ENCODE data around the gene SRRT.
A peak's percentile ranks its signal among the peaks of the same experiment; 100 is the strongest.

The SRRT gene, protein sequence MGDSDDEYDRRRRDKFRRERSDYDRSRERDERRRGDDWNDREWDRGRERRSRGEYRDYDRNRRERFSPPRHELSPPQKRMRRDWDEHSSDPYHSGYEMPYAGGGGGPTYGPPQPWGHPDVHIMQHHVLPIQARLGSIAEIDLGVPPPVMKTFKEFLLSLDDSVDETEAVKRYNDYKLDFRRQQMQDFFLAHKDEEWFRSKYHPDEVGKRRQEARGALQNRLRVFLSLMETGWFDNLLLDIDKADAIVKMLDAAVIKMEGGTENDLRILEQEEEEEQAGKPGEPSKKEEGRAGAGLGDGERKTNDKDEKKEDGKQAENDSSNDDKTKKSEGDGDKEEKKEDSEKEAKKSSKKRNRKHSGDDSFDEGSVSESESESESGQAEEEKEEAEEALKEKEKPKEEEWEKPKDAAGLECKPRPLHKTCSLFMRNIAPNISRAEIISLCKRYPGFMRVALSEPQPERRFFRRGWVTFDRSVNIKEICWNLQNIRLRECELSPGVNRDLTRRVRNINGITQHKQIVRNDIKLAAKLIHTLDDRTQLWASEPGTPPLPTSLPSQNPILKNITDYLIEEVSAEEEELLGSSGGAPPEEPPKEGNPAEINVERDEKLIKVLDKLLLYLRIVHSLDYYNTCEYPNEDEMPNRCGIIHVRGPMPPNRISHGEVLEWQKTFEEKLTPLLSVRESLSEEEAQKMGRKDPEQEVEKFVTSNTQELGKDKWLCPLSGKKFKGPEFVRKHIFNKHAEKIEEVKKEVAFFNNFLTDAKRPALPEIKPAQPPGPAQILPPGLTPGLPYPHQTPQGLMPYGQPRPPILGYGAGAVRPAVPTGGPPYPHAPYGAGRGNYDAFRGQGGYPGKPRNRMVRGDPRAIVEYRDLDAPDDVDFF

DNA sequence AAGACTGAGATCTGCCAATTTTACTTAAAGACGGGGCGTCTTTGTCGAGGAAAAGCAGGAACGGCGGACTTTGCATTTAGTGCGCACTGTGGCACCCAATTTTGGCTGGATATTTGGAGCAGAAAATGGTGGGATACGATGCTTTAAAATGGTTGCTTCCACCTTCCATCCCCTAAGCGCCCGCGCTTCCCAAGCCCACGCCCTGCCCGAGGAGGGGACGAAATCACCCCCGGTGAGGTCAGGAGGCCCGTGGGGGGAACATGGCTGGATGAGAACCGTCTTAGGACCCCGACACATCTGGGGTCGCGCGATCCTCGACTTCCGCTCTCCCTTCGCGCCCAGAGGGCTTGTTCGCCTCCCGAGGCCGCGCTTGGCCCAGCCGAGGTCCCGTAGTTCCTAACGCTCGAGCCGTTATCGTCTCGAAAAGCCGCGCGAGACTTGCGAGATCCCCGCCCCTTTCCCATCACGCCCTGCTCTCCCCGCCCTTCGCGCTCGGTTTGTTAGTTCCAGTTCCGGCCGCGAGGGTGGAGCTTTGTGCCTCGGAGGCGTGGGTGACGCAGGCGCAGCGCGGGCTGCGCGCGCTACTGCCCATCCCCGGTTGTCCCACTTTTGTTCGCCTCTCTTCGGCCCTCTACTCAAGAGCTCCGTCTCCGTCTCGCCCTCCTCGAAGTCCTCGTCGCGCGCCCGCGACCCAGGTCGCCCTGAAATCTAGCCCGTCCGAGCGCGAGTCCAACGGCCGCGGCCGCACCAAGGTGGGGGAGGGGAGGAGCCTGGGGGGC, at the start of gene SRRT:
Gene SRRT (plus strand): TSS at position 527 of the 779 bp plus-strand sequence. CDS start 488 bp downstream, outside the sequence.
- DNase-seq, result peak; percentile 92 to 98 (median 96)

DNA sequence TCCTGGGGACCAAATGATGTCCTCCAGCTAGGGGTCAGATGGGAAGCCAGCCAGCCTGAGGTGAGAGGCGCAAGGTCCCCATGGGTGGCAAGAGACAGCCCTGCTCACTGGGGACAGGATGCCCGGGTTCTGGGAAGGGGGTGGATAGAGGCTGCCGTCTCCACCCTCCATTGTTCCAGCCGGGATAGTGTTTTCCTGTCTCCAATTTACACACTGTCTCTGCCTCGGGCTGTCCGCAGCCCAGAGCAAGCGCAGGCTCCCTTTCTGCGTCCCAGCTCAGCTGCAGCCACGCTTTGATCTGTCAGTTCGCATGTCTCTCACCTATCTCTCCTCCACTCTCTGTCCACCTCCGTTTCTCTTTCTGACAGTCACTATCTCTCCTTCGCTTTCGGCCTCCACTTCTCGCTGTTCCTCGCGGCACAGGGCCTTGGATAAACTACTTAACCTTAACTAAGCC, 49.7 kb upstream of the SRRT start:
- DNase-seq, result no peak

DNA sequence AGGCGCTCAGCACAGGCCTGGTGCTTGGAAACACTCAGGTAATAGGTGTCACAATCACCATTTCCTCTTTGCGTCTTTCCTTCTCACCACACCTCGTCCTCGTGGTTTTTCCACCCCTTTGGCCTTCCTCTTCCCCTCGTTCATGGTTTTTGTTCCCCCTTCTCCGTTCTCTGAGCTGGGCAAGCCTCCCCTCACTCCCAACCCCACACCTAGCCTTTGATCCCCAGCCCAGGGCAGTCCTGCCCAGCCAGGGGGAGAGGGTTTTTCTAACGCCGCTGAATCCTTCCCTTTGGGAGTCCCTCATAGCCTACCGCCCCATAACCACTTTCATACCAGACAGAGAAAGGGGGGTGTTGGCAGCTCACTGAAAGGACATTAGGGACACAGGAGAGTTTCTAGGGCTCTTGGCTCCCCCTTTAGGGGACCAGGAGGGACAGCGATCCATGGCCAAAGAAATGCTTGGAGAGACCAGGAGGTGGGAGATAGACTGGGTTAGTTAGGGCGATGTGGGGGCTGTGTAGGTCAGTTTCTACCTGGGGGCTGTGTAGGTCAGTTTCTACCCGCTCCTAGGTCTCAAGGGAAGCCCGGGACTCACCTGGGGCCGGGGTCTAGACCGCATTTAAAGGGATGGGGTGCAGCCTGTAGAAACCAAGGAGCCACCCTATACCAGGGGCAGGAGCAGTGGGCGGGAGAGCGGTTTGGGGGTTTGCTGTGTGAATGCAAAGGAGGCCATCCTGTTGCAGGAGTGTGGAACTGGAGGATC, 49.0 kb upstream of the SRRT start:
- DNase-seq, result no peak

DNA sequence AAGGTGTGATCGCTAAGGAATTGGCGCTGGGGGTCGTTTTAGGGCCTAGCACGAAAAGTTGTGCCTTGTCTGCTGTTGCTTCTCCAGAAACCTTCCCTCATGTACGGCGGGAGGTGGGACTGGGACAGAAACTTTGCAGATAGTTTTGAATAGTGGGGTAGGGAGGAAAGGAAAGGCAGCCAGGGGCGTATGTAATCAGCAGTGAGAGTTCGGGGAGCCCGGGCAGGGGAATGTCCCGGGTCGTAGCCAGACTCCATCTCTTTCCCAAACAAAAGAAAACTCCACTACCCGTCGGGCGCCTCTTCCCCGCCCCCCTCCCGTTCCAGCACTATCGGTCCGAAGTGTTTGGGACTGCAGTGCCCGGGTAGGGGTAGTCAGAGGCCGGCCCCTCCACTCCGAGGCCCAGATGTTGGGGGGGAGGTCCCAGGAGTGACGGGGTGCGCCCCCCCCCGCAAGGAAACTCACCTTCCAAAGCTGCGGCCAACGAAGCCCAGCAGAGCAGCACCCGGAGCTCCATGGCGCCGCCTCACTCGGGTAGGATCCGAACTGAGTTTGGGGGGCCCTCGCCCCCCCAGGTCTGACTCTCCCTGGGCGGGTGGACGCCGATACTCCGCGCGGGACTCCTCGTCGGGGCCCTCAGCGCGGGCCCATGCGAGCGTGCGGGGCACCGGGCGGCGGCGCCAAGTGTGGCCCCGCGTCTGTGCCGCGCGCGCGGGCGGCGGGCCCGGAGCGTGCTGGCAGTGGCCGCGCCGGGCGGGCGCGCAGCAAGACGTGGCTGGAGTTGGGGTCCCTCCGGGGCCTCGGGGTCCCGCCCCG, 48.2 kb upstream of the SRRT start:
- no peak for DNase-seq

DNA sequence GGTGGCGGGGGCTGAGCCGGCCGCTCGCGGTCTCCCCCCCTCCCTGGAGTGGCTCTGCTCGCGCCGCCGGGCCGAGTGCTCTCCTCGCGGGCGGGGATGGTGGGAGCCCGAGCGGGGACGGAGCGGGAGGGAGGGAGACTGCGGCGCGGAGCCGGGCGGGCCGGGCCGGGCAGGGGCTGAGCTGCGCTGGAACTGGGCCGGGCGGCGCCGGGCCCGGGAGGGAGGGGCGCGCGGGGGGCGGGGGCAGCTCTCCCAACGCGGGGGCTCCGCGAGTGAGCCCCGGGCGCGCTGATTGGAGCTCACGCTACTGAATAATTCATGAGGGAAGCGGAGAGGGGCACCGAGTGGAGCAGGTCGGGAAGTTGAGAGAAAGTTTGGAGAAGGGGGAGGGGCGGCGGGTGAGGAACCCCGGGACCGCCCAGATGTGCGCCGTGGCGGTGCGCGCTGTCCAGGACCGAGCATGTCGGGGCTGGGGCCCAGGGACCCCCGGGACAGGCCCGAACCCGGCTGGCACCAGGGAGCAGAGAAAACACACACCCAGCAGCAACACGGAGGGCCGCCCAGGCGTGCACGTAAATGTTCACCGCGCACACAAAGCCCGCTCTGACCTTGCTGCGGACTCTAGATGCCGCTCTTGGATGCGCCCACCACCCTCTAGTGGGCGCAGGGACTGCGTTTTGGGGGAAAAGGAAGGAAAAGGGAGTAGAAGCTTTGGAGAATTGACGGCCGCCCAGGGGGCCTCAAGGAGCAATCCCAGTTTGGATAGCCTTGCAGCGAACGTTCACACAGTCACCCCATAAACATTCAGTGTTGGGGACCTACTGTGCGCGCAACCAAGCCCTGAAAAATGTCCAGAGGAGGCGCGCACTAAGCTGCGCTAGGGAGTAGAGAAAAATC, 47.3 kb upstream of the SRRT start, which contains the start of gene EPHB4:
Gene EPHB4 (minus strand): TSS at position 194 of the 897 bp plus-strand sequence. CDS start 493 bp downstream, outside the sequence.
- no peak for DNase-seq

DNA sequence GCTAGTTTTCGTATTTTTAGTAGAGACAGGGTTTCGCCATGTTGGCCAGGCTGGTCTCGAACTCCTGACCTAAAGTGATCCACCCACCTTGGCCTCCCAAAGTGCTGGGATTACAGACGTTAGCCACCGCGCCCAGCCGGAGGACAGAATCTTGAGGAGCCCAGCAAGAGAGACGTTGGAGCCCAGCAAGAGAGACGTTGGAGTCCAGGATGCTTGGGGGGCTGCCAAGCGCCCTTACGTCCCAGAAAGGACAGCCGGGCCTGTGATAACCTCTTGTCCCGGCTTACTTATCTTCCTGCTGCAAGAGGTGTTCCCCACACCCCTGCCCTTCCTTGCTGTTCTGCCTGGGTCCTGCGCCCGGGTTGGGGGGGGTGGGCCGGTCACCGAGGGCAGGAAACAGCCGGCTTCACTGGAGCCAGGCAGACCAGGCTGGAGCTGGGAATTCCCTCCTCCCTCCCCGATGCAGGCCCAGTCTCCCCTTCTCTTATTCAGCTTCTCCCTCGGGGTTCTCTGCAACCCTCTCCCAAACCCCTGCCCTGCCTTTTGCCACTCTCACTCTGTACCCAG, 45.7 kb upstream of the SRRT start:
- DNase-seq, result no peak

DNA sequence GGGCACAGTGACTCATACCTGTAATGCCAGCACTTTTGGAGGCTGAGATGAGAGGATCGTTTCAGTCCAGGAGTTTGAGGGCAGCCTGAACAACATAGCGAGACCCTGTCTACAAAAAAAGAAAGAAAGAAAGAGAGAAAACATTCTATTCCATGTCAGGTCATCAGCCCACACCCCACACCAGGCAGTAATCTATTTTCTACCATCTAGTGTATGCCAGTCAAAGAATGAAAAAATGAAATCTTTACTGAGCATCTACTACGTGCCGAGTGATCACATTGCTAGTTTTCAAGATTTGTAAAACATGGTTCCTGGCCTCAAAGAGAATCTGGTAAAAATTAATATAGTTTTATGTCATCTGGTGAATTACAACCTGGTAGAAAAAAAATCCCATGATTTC, 44.5 kb upstream of the SRRT start:
- DNase-seq, result no peak

DNA sequence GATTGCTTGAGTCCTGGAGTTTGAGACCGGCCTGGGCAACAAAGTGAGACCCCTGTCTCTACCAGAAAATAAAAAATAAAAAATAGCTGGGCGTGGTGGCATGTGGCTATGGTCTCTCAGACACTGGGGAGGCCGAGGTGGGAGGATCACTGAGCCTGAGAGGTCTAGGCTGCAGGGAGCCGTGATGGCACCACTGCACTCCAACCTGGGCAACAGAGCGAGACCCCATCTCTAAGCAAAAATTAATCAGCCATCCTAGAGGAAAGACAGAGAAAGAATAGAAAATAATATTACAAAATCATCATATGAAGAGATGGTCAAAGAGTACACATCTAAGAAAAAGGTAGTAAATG, 42.6 kb upstream of the SRRT start:
- DNase-seq, result no peak

DNA sequence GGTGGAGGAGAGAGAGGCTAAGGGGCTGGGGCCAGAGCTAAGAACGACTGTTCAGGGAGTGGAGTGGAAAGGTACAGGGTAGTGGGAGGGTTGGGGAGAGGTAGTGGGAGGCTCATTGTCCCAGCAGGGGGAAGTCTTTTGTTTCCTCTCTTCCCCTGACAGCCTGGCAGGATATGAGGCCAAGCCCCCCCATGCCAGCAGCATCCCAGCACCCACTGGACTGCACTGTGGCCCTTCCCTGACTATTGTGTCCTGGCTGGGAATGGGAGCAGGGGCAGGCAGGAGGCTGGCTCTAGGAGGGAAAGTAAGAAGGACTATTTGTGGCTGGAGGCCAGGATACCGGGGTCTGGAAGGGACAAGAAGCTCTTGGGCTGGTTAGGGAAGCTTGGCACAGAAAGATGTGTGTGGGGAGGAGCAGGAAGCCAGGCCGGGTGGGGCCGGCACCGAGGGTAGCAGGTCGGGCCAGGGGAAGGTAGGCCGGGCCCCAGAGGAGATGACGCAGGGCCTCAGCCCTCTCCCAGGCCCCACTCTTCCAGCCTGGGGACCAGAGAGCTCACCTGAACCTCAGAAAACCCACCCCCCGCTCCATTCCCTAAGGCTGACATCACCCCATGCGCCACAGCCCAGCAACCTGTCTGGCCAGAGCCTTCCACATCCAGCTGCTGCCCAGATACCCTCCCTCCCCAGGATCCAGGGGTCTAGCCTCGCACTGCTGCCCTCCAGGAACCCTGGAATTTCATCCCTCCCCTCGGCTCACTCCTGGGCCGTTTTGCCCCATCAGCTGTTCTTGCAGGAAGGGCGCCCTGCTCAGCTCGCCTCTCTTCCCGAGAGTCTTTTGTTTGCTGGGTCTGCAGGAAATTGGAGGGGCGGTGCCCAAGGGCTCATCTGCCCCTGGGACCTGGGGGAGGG, 38.7 kb upstream of the SRRT start:
- no peak for DNase-seq

DNA sequence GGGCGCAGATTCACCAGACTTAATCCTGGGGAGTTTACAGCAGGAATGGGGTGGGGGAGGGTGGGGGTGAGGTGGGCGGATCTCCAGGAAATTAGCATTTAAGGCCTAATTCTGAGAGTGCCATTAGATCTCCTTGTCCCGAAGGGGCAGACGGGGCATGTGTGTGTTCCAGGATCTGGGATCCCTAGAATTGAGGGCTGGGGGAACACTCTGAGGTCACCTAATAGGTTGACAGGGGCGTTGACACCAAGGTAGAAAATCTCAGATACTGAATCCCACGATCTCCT, 38.1 kb upstream of the SRRT start:
- no peak for DNase-seq

DNA sequence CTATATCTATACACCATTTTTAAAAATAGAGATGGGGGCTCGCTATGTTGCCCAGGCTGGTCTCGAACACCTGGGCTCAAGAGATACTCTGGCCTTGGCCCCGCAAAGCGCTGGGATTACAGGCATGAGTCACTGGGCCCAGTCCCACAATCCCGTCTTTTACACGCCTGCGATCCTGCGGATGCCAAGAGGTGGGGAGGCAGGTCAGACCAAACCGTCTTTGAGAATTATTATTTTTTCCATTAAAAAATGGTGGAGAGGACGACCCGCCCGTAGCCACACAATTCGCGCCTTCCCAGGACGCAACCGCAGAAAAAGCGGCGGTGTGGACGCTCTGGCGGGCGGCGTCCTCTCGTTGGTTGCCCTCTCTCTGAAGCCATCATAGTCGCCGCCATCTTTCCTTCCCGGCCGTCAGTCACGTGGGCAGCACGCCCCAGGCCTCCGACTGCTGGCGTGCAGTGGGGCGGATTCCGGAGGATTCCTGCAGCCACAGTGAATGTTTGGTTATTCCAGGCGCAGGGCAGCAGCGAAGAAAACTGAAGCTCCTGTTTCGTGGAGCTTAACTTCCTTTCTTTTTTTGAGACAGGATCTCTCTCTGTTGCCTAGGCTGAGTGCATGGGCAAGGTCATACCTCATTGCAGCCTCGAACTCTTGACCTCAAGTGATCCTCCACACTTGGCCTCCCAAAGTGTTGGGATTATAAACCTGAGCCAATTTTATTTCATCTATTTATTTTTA, 37.6 kb upstream of the SRRT start:
- peak; percentile 28 to 62 (median 49) for DNase-seq

DNA sequence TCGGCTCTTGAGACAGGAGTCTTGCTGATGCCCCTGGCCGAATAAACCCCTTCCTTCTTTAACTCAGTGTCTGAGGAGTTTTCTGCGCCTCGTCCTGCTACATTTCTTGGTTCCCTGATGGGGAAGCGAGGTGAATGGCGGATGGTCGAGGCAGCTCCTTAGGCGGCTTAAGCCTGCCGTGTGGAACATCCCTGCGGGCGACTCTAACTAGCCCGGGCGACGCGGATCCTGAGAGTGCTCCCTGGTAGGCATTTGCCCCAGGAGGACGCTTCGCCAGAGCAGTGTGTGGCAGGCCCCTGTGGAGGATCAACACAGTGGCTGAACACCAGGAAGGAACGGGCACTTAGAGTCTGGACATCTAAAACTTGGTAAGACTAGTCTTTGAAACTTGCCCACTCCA, 35.5 kb upstream of the SRRT start:
- no peak for DNase-seq

DNA sequence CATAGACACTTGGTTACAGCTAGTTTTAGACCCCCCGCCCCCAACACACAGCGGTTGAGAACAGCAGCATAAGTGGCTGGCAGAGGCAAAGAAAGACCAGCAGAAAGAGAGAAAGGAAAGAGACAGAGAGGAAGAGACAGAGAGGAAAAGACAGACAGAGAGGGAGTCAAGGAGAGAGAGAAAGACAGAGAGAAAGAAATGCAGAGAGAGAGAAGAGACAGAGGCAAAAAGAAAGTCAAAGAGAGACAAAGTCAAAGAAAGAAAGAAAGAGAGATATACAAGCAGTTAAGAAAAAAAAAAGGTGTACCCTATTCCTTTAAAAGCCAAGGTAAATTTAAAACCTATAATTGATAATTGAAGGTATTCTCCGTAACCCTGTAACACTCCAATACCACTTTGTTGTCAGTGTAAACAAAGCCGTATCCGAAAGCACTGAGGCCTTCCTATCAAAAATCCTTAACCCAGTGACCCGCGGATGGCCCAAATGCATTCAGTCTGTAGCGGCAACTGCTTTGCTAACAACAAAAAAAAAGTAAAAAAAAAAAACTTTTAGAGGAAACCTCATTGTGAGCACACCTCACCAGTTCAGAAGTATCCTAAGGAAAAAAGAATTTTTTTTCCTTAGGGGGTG, 34.3 kb upstream of the SRRT start:
- DNase-seq, result no peak

DNA sequence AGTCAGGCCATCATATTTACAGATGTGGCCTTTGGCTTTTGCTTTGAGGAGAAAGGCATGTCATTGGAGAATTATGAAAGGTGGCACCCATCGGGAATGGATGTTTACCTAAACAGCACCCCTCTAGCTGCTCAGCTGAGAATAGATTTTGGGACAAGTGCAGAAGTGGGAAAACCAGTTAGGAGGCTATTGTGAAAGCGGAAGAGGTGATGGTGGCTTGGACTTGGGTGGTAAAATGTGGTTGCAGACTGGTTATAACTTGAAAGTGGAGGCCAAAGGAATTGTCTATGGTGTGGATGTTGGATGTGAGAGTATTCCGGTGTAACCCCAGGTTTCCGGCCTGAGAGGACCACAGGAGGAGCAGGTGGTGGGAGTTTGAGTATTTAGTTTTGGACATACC, 27.5 kb upstream of the SRRT start:
- no peak for DNase-seq

DNA sequence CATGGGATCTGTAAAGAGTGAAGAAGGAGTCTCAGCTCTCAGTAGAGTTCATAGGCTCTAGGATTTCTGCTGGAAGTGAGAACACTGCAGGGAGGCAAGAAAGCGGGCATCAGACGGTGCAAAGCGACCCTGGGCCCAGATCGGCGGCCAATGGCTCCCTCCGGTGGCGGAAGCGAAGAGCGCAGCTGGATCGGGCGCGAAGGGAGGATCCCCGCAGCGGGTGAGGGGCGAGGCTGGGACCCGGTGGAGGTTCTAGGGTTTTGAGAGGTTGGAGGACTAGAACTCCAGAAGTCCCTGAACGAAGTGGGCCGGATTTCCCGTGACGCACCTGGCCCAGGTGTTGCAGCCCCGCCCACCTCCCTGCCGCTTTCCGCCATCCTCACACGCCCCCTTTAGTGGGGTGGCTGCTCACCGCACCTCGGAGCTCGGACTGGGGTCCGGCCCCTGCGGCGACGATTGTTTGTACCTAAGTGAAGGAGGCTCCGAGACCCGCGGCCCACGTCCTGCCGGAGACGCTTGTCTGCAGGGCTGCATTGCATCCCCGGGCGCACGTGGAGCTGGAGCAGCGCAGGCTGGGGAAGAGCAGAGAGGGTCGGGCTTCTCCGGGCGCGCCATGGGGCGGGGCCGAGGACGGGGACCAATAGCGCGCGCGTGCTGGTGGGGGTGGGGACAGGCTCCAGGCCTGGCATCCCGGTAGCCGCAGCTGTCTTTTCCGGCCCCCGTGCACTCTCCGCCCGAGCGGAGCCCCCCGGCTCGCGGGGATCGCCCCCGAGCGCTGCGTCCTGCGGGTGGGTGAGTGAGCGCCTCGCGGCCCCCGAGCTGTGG, 22.6 kb upstream of the SRRT start, which contains the start of gene SLC12A9:
Gene SLC12A9 (plus strand): TSS at position 666 of the 825 bp plus-strand sequence. CDS start 1,485 bp downstream, outside the sequence.
- DNase-seq, result peak; percentile 80 to 93 (median 86)

DNA sequence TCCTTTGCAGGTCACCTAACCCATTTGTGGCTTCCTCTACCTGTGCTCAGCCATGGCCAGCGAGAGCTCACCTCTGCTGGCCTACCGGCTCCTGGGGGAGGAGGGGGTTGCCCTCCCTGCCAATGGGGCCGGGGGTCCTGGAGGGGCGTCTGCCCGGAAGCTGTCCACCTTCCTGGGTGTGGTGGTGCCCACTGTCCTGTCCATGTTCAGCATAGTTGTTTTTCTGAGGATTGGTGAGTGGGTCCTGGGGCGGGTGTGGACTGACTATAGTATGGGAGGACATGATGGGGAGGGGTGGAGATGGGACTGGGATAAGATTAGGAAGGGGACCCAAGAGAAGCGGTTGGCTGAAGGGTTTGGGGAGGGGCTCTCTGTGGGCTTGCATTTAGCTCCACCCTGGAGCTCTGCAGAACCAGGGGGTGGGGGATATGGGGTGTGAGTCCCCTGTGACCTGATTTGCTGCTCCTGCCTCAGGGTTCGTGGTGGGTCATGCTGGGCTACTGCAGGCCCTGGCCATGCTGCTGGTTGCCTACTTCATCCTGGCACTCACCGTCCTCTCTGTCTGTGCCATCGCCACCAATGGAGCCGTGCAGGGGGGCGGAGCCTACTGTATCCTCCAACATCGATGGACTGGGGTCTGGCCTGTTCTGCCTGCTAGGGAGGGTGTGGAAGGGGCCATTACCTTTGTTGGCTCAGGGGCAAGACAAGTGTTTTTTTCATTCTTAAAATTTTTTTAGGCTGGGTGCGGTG, 20.6 kb upstream of the SRRT start:
- DNase-seq, result no peak

Data from stimulated activated naive CD4-positive, alpha-beta T cell (primary cell).